ENCODE measurements around the gene ANAPC5. TPM values are rescaled to one million over a fixed set of nuclear protein-coding genes. Genes with fewer than 3 reads are reported as not detected.
"Not testable (repeated sequence)": the region's sequence is repeated elsewhere in the genome, so short reads cannot be mapped to it uniquely, and the experiment has no call there.

ANAPC5 gene, protein sequence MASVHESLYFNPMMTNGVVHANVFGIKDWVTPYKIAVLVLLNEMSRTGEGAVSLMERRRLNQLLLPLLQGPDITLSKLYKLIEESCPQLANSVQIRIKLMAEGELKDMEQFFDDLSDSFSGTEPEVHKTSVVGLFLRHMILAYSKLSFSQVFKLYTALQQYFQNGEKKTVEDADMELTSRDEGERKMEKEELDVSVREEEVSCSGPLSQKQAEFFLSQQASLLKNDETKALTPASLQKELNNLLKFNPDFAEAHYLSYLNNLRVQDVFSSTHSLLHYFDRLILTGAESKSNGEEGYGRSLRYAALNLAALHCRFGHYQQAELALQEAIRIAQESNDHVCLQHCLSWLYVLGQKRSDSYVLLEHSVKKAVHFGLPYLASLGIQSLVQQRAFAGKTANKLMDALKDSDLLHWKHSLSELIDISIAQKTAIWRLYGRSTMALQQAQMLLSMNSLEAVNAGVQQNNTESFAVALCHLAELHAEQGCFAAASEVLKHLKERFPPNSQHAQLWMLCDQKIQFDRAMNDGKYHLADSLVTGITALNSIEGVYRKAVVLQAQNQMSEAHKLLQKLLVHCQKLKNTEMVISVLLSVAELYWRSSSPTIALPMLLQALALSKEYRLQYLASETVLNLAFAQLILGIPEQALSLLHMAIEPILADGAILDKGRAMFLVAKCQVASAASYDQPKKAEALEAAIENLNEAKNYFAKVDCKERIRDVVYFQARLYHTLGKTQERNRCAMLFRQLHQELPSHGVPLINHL
- polyA plus RNA-seq (ENCODE audit: insufficient read length in 10 of 10) = 100 to 1,000 TPM in 8 of 10 donors, 10 to 100 TPM in 2; 88.0 to 164 (median 110) TPM
- long read RNA-seq, donor 1, transcript ANAPC5-218 (17 exons, 2,400 nt) = minor isoform, 6 of 49 reads
- long read RNA-seq, donor 1, transcript ANAPC5-201 (17 exons, 2,513 nt) = major isoform, 12 of 49 reads
- long read RNA-seq, donor 1, partial matches to known transcripts = 24 of 49 reads
- long read RNA-seq, donor 1, other reads (novel, unspliced or antisense) = 0 of 49 reads
- long read RNA-seq, donor 2, partial matches to known transcripts = 18 of 24 reads
- long read RNA-seq, donor 2, other reads (novel, unspliced or antisense) = 0 of 24 reads
- long read RNA-seq, donor 3 = 0 reads
- long read RNA-seq, donor 4, transcript ANAPC5-201 (17 exons, 2,513 nt) = minor isoform, 5 of 46 reads
- long read RNA-seq, donor 4, transcript ANAPC5-208 (9 exons, 2,077 nt) = major isoform, 12 of 46 reads
- long read RNA-seq, donor 4, partial matches to known transcripts = 25 of 46 reads
- long read RNA-seq, donor 4, other reads (novel, unspliced or antisense) = 0 of 46 reads
- long read RNA-seq, donor 5, transcript ANAPC5-201 (17 exons, 2,513 nt) = major isoform, 8 of 51 reads
- long read RNA-seq, donor 5, partial matches to known transcripts = 33 of 51 reads
- long read RNA-seq, donor 5, other reads (novel, unspliced or antisense) = 0 of 51 reads
- long read RNA-seq, donor 6, transcript ANAPC5-208 (9 exons, 2,077 nt) = major isoform, 10 of 73 reads
- long read RNA-seq, donor 6, transcript ANAPC5-218 (17 exons, 2,400 nt) = minor isoform, 5 of 73 reads
- long read RNA-seq, donor 6, transcript ANAPC5-201 (17 exons, 2,513 nt) = major isoform, 10 of 73 reads
- long read RNA-seq, donor 6, partial matches to known transcripts = 47 of 73 reads
- long read RNA-seq, donor 6, other reads (novel, unspliced or antisense) = 0 of 73 reads
- long read RNA-seq, donor 7, transcript ANAPC5-208 (9 exons, 2,077 nt) = major isoform, 11 of 52 reads
- long read RNA-seq, donor 7, partial matches to known transcripts = 36 of 52 reads
- long read RNA-seq, donor 7, other reads (novel, unspliced or antisense) = 0 of 52 reads
- long read RNA-seq, donor 8, transcript ANAPC5-208 (9 exons, 2,077 nt) = major isoform, 6 of 30 reads
- long read RNA-seq, donor 8, partial matches to known transcripts = 17 of 30 reads
- long read RNA-seq, donor 8, other reads (novel, unspliced or antisense) = 0 of 30 reads
- long read RNA-seq, donor 9, partial matches to known transcripts = 0 of 2 reads
- long read RNA-seq, donor 9, other reads (novel, unspliced or antisense) = 0 of 2 reads

DNA sequence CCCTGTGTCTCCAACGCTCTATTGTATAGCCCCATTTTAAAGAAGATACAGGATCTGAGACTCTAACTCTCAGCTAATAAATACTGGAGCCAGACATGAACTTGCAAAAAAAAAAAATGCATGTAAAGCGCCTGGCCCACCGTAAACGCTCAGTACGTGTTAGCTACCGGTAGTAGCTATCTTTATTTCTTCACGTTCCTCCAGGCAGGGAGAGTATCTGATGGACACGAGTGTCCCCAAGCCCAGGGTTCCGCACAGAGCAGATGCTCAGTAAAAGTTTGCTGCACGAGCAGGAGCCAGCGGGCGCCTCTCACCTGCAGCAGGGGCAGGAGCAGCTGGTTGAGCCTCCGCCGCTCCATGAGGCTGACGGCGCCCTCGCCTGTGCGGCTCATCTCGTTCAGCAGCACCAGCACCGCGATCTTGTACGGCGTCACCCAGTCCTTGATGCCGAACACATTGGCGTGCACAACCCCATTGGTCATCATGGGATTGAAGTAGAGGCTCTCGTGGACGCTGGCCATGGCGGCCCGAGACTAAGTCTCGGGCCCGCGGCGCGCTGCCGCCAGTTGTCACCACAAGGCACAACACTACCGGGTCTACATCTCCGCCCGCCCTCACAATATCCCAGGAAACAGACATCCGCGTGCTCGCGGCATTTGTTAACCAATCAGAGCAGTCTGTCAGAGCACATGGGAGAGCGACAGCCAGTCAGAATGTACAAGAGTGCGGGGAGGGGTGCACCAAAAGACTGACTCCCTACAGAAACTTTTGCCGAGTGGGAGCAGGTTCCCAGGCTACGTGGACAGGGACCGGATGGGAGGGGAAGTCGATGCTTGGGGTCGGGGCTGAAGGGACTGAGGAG is at the start of gene ANAPC5:
Gene ANAPC5 (minus strand): TSS at position 592 of the 862 bp plus-strand sequence. CDS start 71 bp downstream, at position 521.
- peak; percentile 97 to 99 (median 99) for DNase-seq

DNA sequence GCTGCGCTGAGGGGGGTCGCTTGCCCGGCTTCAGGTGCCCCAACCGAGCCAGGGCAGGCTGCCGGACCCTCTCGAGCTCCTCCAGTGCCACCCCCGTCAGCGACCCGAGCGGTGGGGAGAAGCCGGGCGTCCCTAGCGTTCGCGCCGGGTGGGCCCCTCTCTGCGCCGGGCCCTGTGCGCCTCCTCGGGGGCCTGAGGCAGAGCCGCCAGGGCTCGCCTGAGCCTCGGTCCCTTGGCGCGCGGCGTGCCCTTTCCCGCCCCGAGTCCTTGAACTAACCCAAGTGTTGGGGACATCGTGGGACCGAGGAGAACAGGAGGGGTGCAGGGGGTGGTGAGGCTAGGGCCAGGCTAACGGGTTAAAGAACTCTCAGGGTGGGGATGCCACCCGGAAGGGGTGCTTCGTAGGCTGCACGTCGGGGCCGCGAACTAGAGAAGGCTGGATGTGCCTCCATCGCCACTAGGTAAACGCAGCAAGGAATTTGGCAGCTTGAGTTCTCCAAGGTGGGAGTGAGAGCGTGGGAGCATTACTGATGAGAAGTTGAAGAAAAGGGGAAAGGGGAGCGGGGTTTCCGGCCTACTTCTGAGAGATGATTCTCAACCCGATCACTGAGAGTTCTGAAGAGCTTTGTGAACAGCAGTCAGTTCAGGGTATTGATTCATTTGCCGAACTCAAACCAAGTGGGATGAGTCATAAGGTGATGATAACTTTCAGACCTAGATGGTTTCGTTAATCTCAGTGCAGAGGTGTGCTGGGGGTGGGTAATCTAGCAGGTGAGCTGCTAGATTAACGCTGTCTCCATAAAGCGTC is 48.3 kb upstream of the ANAPC5 start:
- DNase-seq = peak in 1 of 3 donors; percentile 40

DNA sequence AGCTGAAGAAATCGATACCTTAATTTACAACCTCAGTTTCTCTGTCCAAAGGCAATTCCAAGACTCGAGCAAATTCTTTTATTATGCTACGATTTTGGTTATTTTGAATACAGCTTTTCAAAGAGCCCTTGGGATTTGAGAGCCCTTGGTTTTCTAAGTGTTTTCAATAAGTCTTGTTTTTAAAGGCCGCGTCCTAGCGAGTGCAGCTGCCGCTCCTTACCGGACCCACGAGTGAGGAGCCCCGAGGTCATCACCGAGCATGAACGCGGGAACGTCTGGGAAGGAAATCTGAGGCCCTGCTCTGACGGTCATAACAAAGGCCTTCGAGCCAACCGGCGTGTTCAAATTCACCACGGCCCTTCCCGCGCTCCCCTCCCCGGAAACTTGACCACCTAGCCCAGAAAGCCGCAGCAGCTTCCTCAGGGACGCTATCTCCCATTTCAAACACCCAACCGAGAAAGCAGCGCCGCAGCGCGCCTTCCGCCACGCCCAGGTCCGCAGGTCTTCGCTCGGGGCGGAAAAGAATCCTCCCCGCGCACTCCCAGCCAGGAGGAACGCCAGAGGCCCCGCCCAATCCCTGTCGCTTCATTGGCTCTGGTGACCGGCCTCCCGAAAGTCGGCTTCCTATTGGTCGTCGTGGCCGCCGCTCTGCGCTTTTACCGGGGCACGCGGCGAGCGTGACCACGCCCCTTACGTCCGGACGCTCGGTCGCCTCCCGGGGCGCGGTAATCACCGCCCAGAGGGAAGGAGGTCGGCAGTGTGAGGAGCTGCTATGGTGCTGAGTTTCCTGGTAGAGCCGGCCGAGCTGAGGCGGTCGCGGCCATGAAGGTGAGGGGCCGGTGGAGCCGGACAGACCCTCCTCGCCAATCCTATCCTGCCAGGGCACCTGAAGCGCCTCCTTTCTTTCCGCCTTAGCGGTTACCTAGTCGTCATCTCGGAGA is 47.5 kb upstream of the ANAPC5 start, which contains the start of gene RNF34:
Gene RNF34 (plus strand): TSS at position 728 of the 941 bp plus-strand sequence. CDS start 95 bp downstream, at position 823.
- DNase-seq = peak; percentile 99 to 100 (median 99)

DNA sequence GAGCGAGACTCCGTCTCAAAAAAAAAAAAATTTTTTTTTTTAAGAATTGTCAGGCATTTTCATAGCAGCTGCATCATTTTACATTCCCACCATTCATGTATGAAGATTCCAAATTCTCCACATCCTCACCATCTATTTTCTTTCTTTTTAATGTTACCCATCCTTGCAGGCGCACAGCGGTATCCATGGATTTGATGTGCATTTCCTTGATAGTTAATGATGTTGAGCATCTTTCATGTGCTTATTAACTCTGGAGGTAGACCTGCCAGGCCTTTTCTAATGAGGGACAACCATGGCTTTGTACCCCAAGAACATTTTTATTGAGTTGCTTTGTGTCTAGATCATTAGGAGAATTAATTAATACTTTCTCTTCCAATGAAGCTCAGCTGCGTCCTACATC is 46.1 kb upstream of the ANAPC5 start:
- no peak for DNase-seq

DNA sequence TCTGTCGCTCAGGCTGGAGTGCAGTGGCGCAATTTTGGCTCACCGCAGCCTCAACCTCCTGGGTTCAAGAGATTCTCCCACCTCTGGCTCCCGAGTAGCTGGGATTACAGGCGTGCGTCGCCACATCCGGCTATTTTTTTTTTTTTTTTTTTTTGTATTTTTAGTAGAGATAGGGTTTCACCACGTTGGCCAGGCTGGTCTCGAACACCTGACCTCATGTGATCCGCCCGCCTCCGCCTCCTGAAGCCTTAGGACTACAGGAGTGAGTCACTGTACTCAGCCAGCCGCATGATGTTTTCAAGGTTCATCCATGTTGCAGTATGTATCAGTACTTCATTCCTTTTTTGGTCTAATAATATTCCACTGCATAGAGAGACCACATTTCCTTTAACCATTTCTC is 45.3 kb upstream of the ANAPC5 start:
- no peak for DNase-seq

DNA sequence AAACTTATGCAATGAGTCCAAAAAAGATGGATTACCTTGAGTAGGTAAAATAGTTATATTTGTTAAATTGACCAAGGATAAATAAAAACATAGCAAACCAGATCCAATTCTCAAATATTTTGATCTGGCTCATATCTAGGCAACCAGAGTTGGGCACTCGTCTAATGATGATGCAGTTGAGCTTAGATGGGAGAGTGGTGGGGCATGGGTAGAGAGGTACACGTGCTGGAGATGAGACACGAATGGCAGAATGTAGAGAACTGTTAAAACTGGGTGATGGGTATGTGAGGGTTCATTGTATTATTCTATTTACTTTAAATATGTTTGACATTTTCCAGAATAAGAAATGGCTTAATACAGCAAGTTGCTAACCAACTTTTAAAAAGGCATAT is 40.1 kb upstream of the ANAPC5 start:
- DNase-seq = no peak

DNA sequence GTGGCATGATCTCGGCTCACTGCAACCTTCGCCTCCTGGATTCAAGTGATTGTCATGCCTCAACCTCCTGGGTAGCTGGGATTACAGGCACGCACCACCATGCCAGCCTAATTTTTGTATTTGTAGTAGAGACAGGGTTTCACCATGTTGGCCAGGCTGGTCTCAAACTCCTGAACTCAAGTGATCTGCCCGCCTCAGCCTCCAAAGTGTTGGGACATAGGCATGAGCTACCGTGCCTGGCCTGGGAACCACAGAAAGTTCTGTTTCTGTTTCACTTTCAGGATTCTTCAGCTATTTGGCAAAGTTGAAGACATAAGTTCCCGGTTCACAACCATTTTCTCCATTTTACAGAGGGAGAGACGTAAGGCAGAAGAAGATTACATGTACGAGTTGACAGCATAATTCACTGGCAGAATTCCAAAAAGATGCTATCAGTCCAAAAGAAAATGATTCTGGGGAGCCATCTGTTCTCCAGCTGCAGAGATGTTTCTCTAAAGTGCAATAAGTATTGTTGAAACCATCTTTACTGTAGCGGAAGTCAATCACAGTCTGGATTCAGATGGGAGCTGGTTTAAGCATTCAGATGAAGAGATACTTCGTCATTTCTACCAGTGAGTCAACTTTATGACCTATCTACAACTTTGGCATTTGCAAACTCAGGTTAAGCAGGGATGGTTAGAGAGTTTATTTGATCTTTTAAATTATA is 39.6 kb upstream of the ANAPC5 start:
- peak; percentile 21 to 59 (median 24) for DNase-seq

DNA sequence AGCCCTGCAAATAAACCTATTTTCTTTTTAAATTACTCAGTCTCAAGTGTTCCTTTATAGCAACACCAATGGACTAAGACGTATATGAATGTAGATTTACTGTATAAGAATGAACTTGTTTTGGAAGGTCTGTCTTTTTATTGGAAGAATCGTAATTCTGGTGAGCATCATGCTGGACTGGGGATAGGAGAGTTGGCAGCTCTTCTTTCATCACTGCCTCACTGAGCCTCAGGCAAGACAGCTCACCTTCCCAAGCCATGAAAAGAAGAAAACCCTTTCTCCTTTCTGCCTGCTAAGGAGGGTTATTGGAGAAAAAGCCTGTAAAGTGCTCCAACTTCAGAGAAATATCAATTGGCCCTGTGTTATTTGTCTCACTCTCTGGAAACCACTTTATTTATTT is 38.6 kb upstream of the ANAPC5 start:
- DNase-seq = no peak

DNA sequence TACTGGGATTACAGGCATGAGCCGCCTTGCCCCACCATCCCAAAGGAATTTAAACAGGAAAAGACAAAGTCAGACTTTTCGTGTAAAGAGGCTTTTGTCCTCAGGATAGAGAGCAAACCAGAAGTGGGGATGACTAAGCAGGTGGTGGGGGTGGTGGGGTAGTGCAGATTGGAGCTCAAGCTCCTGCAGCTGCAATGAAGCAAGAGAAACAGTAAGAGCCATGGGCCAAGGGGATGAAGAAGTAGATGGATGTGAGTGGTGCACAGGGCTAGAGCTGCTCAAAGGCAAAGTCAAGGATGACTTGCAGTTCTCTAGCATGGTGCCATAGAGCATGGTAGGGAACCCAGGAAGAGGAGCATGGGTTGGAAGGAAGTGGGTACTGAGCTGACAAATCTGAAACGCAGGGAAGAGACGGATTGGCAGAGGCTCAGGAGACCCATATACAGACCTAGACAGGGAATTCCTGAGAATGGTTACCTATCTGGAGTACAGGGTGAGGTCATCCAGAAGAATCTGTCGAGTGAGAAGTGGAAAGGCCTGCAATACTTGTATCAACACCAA is 36.3 kb upstream of the ANAPC5 start:
- DNase-seq = peak in 1 of 3 donors; percentile 47

DNA sequence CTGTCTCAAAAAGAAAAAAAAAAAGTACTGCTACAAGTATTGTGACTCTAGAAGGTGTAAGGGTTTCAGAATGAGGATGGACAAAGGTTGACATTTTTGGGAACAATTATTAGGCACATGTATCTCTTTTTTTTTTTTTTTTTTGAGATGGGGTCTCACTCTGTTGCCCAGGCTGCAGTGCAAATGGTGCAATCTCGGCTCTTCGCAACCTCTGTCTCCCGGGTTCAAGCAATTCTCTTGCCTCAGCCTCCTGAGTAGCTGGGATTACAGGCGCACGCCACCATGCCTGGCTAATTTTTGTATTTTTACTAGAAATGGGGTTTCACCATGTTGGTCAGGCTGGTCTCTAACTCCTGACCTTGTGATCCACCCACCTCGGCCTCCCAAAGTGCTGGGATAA is 32.7 kb upstream of the ANAPC5 start:
- not testable (repeated sequence) for DNase-seq

DNA sequence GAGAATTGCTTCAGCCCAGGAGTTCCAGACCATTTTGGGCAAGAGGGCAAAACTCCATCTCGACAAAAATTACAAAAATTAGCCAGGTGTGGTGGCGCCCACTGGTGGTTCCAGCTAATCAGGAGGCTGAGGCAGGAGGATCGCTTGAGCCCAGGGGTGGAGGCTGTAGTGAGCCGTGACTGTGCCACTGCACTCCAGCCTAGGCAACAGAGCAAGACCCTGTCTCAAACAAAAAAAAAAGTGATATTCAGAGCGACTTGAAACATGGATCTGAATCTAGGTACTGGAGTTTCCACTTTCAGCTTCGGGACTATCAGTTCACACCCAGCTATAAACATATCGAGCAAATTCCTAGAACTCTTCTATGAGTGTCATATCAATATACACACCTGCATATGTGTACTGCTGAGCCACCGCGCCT is 31.4 kb upstream of the ANAPC5 start:
- no peak for DNase-seq

DNA sequence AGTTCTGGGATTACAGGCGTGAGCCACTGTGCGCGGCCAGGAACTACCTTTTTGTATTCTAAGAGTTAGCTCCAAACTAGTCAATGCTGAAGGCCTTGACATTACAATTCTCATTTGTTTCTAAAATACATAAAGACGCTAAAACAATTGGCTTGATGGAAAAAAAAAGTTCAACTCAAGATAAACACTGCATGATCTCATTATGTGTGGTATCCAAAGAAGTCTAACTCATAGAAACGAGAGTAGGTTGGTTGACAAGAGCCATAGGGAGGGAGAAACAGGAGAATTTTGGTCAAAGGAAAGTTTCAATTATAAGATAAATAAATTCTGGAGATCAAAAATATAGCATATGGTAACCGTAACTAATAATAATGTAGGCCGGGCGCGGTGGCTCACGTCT is 27.7 kb upstream of the ANAPC5 start:
- DNase-seq = no peak

DNA sequence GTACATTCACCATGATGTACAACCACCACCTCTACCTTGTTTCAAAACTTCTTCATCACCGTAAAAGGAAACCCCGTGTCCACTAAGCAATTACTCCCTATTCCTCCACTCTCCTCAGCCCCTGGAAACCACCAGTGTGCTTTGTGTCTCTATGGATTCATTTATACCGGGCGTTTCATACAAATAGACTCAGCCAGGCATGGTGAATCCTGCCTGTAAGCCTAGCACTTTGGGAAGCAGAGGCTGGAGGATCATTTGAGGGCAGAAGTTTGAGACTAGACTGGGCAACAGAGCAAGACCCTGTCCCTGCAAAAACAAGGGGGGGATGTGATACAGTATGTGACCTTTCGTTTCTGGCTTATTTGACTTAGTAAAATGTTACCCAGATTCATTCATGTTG is 26.5 kb upstream of the ANAPC5 start:
- DNase-seq = no peak

DNA sequence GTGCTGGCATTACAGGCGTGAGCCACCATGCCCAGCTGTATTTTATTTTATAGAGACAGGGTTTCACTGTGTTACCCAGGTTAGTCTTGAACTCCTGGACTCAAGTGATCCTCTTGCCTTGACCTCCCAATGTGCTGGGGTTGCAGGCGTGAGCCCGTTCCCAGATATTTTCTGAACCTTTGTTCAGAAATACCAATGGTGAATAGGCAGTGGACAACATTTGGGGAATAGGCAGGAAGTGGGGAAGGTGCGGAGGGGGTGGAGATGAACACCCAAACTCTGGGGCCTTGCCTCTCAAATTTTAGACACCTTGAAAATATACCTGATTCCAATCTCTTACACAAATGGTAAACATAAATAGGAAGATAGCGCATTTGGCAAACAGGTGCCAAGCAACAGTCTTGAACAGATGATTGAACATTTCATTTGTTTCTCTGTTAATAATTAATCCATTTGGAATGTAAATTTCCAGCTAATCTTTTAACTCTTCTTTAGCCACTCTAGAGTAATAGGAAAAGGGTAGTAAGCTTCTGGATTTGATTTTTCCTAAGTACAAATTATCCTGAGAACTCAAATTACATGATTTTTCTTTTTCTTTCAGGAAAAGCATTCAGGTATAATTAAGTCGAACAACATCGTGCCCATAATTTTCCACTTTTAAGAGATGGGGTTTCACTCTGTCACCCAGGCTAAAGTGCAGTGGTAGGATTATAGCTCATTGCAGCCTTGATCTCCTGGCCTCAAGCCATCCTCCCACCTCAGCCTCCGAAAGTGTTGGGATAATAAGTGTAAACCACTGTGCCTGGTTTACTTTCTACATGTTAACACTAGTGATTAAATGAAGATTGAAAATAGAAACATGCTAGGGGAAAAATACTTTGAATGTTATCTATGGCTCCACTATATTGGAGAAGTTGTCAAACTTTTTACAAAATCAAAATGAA is 24.8 kb upstream of the ANAPC5 start:
- DNase-seq = no peak

All from muscle of back (tissue), 13 donors.